Breast epithelium (tissue), 3 donors: ENCODE results near the gene KRTAP4-5.

Experiments used
- POLR2A ChIP-seq: fragments of 450-650 bp; IDR thresholded peaks from one replicate; pipeline ENCODE4 v1.6.1; 2016; ENCODE audit warnings: antibody characterized with exemption, mild to moderate bottlenecking, moderate library complexity
- TF ChIP-seq, protein P1 (sequence below), 3 donors: fragments of 450-650 bp; IDR thresholded peaks; one replicate each; pipeline ENCODE4 v1.5.1; 2016 to 2017; ENCODE audit warnings: antibody characterized with exemption in 3 of 3, mild to moderate bottlenecking in 3 of 3, moderate library complexity in 3 of 3

DNA sequence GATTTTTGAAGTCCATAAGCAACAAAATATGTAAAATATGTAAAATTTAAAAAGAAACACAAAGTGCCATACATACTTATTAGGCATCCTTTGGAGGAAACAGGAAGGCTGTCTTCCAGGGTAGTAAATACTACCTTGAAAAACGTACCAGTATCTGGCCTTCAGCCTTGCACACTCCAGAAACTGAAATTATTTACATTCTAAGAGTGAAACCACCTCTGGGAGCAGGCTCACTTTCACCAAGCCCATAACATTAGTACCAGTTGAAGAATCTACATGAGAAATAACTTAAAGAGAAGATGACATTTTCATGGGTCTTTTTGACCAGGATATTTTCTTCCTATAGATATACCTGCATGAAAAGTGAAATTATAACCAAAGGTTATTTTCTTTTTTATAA lies 46.4 kb upstream of the KRTAP4-5 start:
- TF ChIP-seq, protein P1, sequence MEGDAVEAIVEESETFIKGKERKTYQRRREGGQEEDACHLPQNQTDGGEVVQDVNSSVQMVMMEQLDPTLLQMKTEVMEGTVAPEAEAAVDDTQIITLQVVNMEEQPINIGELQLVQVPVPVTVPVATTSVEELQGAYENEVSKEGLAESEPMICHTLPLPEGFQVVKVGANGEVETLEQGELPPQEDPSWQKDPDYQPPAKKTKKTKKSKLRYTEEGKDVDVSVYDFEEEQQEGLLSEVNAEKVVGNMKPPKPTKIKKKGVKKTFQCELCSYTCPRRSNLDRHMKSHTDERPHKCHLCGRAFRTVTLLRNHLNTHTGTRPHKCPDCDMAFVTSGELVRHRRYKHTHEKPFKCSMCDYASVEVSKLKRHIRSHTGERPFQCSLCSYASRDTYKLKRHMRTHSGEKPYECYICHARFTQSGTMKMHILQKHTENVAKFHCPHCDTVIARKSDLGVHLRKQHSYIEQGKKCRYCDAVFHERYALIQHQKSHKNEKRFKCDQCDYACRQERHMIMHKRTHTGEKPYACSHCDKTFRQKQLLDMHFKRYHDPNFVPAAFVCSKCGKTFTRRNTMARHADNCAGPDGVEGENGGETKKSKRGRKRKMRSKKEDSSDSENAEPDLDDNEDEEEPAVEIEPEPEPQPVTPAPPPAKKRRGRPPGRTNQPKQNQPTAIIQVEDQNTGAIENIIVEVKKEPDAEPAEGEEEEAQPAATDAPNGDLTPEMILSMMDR (IDR thresholded peaks at IDR 0.05), result no peak
- no peak for TF ChIP-seq POLR2A
